Measurements from ENCODE around the gene ABCA10. TPM values are rescaled to one million over a fixed set of nuclear protein-coding genes. Genes with fewer than 3 reads are reported as not detected.
A peak's percentile ranks its signal among the peaks of the same experiment; 100 is the strongest.

Gene ABCA10
- polyA plus RNA-seq, 1 donor, result 3.9 TPM

DNA sequence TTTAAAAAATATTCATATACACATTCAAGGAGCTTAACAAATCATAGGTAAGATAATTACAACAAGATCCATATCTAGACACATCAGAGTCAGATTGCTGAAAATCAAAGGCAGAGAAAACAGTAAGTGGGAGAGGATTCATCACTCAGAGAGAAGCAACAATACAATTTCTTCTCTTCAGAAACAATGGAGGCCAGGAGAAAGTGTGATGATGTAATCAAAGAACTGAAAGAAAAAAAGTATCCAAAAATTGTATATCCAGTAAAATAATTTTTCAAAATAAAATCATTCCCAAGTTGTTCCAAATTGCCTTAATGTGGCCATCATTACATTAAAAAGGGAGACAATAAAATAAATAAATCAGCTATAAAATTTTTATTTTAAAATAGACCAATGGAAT lies 69.2 kb downstream of the ABCA10 start:
- DNase-seq, result no peak

DNA sequence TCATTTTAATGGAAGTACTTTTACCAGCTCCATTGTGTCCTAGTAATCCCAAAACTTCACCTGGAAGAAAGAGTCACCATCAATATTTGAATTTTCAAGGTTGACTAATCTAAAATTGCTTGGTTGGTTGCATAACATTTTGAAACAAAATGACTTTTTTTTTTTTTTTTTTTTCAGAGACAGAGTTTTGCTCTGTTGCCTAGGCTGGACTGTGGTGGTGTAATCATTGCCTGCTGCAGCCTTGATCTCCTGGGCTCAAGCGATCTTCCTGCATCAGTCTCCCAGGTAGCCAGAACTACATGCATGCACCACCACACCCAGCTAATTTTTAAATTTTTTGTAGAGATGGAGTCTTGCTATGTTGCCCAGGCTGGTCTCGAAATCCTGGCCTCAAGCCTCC lies 74.4 kb downstream of the ABCA10 start:
- DNase-seq, result no peak

DNA sequence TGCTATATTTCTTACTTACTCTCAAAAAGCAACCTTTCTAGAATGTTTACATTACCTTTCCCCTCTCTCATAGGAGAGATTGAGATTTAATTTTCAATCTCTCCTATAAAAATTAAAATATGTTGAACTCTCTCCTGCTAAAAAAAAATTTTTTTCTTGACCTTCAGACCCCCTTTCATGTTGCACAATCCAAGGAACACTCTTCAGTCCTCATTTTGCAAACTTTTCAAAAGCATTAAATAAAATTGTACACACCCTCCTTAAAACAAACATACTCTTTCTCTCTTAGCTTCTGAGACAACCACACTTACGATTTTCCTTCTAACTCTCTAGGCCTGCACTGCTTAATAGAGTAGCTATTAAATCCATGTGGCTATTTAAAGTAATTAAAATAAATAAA lies 78.3 kb downstream of the ABCA10 start:
- DNase-seq, result no peak

DNA sequence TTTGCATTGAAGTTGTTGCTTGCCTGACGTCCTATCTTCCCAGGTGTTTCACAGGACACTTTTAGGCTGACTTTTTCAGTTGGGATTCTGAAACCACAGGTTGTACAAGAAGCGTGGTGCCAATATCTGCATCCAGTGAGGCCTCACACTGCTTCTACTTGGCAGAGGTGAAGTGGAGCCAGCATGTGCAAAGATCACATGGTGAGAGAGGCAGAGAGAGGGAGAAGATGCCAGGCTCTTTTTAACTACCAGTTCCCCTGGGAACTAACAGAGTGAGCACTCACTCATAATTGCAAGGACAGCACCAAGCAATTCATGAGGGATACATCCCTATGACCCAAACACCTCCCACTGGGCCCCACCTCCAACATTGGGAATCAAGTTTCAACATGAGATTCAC lies 81.2 kb downstream of the ABCA10 start:
- no peak for DNase-seq

DNA sequence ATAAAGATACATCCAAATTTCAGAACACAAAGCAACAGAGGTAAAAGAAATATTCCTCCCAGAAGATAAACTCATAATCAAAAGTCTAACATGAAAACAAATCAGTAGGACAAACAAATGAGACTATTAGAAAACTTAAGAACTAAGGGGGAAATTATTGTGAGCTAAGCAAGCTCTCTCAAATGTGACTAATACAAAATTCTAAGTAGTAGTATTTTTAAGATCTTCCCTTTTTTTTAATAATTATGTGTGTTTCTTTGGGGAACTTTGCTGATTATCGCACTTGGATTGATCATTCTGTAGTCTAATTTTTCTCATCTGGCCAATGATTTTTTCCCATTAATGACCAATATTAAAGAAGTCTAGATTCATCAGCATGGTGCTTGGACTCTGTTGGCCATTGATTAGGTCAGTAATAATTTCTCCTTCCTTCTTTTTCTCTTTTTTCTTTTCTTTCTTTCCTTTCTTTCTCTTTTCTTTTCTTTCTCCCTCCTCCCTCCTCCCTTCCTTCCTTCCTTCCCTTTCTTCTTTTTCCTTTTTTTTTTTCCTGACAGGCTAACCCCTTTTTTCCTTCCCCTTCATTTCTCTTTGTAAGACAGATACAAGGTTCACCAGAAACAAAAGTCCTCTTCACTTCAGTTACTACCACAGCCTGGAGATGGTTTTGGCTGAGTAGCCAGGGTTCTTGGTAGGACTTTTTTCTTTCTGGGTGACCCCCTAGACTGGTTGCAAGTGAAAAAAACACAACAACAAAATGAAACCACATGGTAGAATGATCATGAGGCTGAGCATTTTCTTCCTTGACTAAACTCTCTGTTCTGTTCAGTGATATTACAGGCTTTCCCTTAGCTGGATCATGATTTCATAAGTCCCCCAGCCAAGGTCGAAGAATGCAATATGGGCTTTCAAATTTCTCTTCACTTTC lies 84.0 kb downstream of the ABCA10 start:
- no peak for DNase-seq

DNA sequence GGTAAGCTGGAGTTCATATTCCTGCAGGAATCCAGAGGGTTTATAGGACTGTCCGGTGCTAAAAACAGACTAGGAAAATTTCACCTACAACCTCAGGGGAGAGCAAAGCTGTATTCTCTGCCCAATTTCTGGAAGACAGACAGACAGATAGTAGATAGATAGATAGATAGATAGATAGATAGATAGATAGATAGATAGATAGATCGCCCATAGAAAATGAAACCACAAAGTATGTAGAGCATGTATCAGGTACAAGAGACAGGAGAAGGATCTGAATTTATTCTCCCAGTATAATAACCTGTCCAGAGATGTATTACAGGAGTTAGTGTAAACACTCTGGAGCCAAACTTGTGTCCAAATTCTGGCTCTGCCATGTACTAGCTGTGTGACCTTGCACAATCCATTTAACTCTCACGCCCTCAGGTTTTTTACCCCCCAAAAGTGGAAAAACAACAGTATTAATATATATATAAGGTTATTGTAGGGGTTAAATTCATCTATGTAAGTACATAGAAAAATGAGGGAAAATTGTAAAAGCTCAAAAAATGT lies 84.9 kb downstream of the ABCA10 start:
- DNase-seq, result no peak

DNA sequence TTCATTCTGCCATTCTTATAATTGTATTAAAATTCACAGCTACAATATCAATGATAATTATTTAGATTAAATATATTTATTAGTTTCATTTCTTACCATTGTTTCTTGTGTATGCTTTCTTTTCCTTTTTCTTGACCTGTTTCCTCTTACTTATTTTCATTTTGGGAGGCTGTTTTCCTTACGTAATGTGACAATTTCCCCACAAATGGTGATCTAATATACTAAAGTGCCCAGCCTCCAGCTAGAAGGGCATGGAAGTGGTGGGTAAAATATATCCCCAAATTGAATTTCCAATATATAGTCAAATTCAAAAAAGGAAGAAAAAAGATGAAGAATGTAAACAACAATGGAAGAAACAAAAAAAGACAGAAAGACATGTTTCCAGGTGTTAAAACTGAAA lies 85.5 kb downstream of the ABCA10 start:
- DNase-seq, result no peak

DNA sequence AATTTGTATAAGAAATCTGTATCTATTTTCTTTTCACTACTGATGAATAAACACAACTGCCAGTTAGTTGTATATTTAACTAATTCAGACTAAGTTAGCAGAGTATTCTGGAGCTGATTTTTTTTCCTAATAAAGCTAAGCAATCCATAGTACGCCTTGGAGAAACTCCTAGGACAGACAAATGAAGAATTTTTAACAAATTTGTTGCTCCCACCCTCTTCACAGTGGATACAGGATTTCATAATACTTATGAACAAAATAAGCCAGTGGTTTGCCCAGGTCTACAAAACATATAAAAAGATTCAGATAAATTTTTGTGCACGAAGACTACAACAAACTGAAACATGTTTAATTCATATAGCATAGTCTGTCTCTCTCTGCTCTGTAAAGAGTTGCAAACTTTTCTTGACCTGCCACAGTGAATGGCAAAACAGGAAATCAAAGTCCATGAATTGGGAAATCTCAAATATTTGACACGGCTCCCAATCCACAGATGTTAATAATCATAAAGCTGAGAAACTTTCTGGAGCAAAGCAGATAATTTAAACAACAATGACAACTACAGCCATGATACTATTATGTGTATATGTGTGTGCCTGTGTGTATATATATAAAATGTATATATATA lies 86.3 kb downstream of the ABCA10 start:
- DNase-seq, result no peak

DNA sequence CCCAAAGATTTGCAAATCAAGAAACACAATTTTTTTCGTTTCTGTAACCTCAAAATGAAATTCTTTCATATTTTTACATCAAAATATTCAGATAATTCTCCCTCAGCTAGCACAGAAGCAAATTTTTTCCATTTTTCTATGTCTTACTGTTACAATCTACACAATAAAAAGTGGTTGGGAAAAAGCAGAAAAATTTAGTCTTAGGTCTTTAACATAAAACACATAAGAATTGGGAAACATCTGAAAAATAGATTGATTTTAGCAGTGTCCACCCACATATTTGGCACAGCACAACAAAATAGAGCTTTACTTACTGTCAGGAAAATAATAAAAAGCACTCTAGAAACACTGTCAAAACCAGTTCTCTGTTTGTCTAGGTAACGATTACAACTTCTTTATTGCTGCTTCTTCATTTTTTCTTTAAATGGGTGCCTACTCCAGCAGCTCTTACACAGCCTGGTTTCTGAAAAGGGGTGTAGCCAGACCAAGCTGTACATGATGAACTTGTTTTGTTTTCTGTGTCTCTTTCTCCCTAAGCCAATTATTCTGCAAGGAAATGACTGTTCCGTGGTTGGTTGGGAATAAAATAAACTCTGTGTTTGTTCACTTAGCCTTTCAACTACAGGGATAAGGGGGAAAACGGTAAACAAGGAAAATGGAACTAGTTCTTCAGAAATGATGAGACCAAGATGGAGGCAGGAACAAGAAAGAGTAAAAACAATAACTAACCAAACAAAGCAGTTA lies 87.0 kb downstream of the ABCA10 start, which contains the start of gene ABCA6:
ABCA6 (minus strand) TSS at position 465 of the 744 bp plus-strand sequence. CDS start 1,192 bp downstream, outside the sequence.
- no peak for DNase-seq

DNA sequence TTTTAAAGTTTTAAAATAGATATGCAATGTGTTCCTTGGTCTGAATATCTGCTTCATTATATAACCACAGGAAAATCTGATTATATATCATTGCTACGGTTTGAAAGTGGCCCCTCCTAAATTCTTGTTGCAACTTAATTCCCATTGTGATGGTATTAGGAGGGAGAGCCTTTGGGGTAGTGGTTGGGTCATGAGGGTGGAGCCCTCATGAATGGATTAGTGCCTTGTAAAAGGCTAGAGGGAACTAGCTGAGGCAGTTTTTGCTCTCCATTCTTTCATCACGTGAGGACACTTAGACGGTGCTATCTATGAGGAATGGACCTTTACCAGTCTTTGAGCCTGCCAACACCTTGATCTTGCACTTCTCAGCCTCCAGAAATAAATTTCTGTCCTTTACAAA lies 94.5 kb downstream of the ABCA10 start:
- DNase-seq, result no peak

DNA sequence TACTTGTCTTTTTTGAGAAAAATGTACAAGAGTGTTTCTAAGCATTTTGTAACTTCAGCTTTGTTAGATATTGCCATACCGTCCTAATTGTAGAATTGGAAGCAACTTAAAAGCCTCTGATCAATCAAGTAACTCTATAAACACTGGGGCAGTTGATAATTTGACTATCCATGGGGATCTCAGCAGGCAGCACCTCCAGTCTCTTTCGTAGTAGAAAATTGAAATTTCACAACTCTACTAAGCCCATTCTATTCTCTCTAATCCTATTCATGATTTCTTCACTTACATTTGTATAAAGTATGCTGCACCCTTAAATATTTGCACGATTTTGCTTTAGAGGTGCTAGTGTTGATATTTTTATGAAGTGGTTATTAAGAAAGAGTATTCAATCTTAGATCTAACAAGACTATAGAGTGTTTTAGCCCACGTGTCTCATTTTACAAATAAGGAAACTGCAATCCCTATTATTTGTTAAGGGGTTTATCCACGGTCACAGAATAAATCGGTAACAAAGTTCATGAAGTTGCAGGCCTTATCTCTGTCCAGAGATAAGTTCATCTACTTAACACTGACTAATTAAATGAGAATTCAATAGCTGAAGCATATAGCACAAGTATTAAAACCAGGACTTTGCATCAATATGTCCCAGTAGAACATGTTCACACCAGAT lies 97.9 kb downstream of the ABCA10 start:
- no peak for DNase-seq

DNA sequence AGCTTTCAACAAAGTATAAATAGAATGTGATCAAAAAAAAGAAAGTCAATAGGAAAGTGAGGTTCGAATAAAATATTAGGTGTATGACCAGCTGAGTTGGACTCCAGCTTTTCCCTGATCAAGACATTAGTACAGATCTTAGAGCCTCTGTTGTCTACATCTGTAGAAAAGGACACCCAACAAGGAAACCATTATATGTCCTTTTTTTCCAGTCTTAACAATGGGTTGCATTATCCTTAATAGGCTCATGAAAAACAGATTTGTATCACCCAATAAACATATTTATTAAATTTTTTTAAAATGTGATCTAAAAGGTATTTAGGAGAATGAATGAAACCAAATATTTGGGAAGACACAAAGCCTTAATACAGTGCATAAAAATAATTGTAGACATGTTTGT lies 105.0 kb downstream of the ABCA10 start:
- no peak for DNase-seq

DNA sequence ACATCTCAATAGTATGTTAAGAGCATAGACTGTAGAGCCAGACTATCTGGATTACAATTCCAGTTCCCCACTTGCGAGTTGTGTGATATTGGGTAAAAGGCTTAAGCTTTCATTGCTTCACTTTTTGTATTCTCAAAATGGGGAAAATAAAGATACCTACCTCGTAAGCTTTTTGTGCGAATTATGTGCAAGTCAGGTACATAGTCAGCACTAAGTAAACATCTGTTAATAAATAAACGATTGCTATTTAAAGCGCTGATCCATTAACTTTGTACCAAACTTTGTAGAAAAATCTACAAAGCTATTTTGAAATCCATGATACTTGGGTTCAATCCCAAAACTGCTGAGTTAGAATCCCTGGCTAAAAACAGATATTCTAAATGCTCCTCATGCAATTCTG lies 106.6 kb downstream of the ABCA10 start:
- no peak for DNase-seq

DNA sequence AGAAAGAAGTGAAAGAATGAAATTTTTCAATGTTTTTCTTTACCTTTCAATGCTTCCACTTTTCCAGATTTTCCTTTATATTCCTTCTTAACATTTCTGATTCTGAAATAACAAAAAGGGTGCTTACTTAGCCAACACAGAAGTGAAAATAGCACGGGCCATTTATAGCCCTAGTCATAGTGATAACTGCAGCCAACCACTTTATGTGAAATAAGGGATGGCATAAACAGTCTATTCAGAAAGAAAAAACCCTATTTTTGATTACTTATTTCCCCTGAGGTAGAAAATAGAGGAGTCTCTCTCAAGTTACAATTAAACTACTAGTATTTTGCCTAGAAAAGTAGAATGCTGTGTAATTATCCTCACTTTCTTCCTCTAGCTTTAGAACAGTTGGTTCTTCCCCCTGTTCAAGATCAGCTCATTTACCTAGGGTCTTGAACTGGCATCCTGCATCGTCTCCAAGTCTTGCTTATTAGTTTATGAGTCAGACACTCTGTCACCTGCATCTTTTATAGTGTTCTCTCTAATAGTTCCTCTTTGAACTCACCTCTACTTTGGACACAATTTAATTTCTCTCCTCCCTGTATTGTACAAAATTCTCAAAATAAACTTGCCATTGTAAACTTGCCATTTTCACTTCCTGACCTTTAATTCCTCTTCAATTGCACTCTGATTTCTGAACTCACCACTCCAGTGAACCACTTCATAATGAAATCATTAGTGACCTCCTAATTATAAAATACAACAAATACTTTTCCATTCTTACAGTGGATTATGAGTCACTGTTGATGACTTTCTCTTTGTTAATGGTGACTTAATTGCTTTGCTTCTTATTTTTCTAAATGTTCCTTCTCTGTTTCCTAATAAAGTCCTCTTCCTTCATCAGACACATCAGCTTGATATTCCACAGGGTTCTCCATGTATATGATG lies 110.5 kb downstream of the ABCA10 start:
- no peak for DNase-seq

DNA sequence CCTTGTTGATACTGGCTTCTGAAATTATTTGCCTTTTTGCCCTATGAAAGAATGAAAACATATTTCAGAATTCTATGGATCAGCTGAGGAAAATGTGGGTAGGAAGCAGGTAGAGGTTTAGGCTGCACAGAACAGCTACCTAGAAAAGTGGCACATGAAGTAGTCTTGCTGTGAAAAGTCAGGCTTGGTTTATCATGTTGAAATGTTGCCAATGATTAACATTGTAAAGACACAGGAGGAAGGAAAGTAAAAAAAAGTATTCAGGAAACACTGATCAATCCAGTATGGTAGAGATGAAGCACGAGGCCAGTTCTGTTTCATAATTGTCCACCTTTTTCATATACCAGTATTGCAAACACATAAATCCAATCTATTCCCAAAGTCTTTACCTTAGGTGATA lies 116.8 kb downstream of the ABCA10 start:
- peak; percentile 2 for DNase-seq

DNA sequence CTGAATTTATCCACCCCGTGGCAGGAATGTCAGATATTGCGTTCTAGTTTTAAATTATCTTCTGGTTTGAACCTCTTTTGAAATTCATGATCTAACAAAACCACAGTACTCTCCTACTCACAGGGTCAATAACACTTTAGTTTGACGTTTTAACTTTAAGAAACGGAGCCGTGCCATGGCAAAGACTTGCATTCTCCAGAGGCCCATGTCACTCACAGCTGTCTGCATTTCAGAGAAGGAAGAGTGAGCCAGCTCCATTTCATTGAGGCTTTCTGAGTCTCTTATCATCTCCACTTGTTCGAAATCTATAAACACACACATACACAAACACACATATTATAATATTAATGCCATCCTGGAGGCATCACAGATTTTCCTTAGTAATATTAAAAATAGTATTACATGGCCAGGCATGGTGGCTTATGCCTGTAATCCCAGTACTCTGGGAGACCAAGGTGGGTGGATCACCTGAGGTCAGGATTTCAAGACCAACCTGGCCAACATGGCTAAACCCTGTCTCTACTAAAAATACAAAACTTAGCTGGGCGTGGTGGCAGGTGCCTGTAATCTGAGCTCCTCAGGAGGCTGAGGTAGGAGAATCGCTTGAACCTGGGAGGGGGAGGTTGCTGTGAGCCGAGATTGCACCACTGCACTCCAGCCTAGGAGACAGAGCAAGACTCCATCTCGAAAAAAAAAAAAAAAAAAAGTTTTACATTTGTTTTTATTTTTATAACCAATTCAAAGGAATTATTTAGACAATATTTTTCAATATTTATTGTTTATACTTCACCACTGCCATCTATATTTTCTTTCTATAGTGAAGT lies 122.5 kb downstream of the ABCA10 start:
- DNase-seq, result no peak

DNA sequence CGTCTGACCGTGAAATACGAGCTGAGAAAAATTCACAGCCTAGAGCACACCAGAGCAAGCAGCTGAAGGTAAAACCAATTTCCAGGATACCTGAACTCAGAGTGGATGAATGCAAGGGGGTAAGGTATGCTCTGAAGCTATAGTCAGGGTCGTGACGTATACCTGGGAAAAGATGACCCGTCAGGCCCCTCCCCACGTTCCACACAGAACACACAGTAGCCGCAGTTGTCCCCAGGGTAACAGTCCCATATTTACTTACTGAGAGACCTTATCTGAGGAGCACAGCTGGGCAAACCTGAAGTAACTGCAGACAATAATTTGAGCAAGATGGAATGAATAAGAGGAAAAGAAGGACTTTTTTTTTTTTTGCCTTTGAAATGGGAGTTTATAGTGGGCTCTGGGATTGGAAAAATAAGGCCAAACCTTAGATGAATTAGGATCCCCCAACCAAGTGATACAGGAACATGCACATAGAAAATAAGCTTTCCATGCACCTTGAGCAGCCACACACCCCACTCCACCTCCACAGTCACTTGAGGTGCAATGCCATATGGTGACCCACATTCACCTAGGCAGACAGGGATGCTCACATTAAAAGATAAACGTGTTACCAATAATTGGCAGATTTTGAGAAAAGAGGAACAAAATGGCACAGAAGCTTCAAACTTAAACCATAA lies 124.9 kb downstream of the ABCA10 start:
- no peak for DNase-seq

DNA sequence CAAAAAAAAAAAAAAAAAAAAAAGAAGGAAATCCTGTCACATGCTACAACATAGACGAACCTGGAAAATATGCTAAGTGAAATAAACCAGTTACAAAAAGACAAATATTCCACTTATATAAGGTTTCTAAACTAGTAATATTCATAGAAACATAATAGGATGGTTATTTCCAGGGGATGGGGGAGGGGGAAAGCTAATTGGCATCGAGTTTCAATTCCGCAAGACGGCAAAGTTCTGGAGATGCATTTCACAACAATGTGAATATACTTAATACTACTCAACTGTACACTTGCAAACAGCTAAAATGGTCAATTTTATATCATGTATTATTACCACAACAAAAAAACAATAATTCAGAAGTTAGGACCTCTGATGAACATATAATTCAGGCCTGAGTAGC lies 130.0 kb downstream of the ABCA10 start:
- DNase-seq, result no peak

Data from left kidney (tissue), 2 donors.